Activated naive CD8-positive, alpha-beta T cell (primary cell): ENCODE data around the gene PAPOLA.
"Not testable (repeated sequence)": the region's sequence is repeated elsewhere in the genome, so short reads cannot be mapped to it uniquely, and the experiment has no call there.

Experiments
- H3K27ac Mint-ChIP-seq: one replicate; pipeline ENCODE4 v1.8.0; 2021; ENCODE audit warnings: mixed read lengths
- H3K27me3 Mint-ChIP-seq: one replicate; pipeline ENCODE4 v1.8.0; 2021; ENCODE audit warnings: mixed read lengths
- H3K36me3 Mint-ChIP-seq: one replicate; pipeline ENCODE4 v1.8.0; 2021; ENCODE audit warnings: mixed read lengths
- H3K4me1 Mint-ChIP-seq: one replicate; pipeline ENCODE4 v1.8.0; 2021; ENCODE audit warnings: low read depth, mixed read lengths
- H3K4me3 Mint-ChIP-seq: one replicate; pipeline ENCODE4 v1.8.0; 2021; ENCODE audit warnings: mild to moderate bottlenecking, mixed read lengths
- H3K9me3 Mint-ChIP-seq: one replicate; pipeline ENCODE4 v1.8.0; 2021; ENCODE audit warnings: low read depth, mixed read lengths

PAPOLA gene

DNA sequence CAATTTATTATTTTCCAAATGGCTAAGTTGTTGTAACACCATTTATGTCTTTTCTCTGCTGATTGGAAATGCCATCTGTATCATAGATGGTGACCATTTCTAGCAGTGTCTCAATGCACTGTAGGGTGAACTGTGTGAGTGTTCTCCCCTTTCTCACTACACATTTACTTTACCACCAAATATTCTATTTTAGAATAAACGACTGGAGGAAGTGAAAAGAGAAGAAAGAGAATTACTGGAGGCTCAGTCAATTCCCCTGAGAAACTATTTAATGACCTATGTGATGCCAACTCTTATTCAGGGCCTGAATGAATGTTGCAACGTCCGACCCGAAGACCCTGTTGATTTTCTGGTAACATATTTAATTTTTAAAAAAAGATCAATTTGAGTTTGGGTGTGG lies 15.5 kb upstream of the PAPOLA start:
- H3K27me3 Mint-ChIP-seq: peaks cover 7% of the 10 kb centered on the region
- H3K4me3 Mint-ChIP-seq: no peak overlapping the region
- H3K9me3 Mint-ChIP-seq: no peaks in the 10 kb centered on the region
- H3K27ac Mint-ChIP-seq: no peak overlapping the region
- no peaks in the 10 kb centered on the region for H3K4me1 Mint-ChIP-seq
- H3K36me3 Mint-ChIP-seq: no peaks in the 10 kb centered on the region

DNA sequence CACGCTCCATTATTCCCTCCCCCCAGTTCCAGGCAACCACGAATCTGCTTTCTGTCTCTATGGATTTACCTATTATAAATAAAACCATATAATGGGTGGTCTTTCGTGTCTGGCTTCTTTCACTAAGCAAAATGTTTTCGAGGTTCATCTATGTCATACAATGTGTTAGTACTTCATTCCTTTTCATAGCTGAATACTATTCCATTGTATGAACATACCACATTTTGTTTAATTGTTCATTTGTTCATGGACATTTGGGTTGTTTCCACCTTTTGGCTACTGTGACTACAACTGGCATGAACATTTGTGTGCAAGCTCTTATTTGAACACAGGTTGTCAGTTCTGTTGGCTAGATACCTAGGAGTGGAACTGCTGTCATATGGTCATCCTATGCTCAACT lies 12.9 kb upstream of the PAPOLA start:
- no peak overlapping the region for H3K27ac Mint-ChIP-seq
- H3K36me3 Mint-ChIP-seq: no peaks in the 10 kb centered on the region
- H3K4me1 Mint-ChIP-seq: peaks cover 3% of the 10 kb centered on the region
- H3K27me3 Mint-ChIP-seq: peaks cover 9% of the 10 kb centered on the region
- no peaks in the 10 kb centered on the region for H3K9me3 Mint-ChIP-seq
- H3K4me3 Mint-ChIP-seq: no peak overlapping the region

DNA sequence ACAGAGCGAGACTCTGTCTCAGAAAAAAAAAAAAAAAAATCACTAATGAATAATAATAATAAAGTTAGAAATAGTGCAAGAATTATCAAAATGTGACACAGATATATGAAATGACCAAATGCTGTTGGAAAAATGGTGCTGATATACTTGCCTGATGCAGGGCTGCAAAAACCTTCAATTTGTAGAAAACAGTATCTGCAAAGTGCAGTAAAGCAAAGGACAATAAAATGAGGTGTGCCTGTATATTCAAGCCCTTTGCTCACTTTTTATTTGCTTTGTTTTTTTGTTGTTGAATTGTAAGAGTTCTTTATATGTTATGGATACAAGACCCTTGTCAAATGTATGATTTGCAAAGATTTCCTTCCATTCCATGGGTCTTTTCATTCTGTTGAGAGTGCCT lies 9.0 kb upstream of the PAPOLA start:
- H3K4me3 Mint-ChIP-seq: no peak overlapping the region
- peaks cover 17% of the 10 kb centered on the region for H3K27me3 Mint-ChIP-seq
- H3K9me3 Mint-ChIP-seq: no peaks in the 10 kb centered on the region
- H3K27ac Mint-ChIP-seq: no peak overlapping the region
- peaks cover 7% of the 10 kb centered on the region for H3K4me1 Mint-ChIP-seq
- H3K36me3 Mint-ChIP-seq: peaks cover 3% of the 10 kb centered on the region

DNA sequence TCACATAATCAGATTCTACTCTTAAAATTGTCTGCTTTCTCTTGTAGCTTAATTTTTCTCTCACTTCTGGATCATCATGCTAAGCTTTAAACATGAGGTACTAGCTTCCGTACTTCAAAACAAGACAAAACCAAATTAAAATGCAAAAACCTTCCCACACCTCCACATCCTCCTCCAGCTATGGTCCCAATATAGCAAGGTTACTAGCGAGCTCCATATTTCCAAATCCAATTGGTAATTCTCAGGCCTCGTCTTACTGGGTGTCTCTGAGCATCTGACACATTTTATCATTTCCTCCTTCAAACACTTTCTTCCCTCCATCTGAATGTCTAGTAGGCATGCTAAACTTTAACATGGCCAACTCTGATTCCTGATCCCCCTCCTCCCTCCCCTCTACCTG lies 7.9 kb upstream of the PAPOLA start:
- Mint-ChIP-seq H3K27me3 (peaks cover 15% of the 10 kb centered on the region), H3K4me1 (peaks cover 7% of the 10 kb centered on the region), H3K27ac (no peak overlapping the region), H3K9me3 (no peaks in the 10 kb centered on the region), H3K4me3 (no peak overlapping the region), H3K36me3 (peaks cover 3% of the 10 kb centered on the region)

DNA sequence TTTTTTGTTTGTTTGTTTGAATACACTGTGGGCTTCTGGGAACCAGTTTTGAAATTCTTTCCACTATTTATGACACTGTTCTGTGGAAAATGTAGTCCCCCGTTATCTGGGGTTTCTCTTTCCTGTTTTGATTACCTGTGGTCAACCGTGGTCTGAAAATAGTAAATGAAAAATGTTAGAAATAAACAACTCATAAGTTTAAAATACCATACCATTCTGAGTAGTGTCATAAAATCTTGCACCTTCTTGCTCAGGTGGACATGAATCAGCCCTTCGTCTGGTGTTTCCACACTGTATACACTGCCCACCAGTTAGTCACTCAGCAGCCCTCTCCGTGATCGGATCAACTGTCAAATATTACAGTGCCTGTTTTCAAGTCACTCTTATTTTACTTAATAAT lies 5.1 kb upstream of the PAPOLA start:
- Mint-ChIP-seq H3K4me1 (peaks cover 14% of the 10 kb centered on the region), H3K36me3 (peaks cover 3% of the 10 kb centered on the region), H3K4me3 (no peak overlapping the region), H3K9me3 (no peaks in the 10 kb centered on the region), H3K27ac (no peak overlapping the region), H3K27me3 (peaks cover 11% of the 10 kb centered on the region)

DNA sequence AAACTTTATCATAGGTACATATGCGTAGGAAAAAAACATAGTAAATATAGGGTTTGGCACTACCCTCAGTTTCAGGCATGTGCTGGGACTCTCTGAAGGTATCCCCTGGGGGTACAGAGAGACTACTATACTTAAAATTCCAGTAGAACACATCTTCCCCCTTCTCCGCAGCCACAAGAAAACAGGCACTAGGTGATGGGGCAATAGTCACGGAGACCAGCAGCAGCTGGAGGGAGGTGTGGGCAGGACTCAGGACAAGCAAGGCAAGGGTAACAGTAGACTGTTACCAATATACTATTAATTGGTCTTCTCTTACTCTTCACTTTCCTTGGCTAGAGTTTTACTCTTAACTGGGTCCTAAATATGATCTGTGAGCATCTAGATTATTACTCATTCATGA lies 4.6 kb upstream of the PAPOLA start:
- H3K27me3 Mint-ChIP-seq: peaks cover 10% of the 10 kb centered on the region
- no peak overlapping the region for H3K27ac Mint-ChIP-seq
- peaks cover 3% of the 10 kb centered on the region for H3K36me3 Mint-ChIP-seq
- H3K4me3 Mint-ChIP-seq: no peak overlapping the region
- no peaks in the 10 kb centered on the region for H3K9me3 Mint-ChIP-seq
- peaks cover 14% of the 10 kb centered on the region for H3K4me1 Mint-ChIP-seq

DNA sequence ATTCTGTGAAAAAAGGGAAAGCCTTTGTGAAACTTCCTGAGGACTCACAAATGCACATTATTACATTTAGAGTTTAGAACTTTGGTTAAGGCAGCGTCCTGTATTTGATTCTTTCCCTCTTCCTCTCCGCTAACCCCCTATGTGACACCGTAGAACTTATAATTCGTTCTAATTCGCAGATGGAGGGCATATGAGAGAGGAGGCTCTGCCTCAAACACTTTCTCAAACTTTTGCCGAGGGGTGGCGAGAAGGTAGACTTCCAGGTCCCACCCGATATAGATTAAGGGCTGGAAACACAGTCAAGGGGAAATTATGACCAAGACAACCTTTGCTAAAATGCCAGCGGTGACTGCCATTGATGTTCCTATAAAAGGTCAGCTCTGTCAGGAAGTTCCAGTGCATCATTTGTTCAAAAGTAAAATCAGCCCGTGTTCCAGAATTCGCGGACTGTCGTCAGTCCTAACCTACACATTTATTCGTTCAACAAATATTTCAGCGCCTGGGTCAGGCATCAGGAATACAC lies 904 bp upstream of the PAPOLA start:
- Mint-ChIP-seq H3K36me3 (peaks cover 7% of the 10 kb centered on the region), H3K27me3 (peaks cover 2% of the 10 kb centered on the region), H3K27ac (peak overlapping the region; percentile 98), H3K9me3 (no peaks in the 10 kb centered on the region), H3K4me3 (peak overlapping the region; percentile 100), H3K4me1 (peaks cover 41% of the 10 kb centered on the region)

DNA sequence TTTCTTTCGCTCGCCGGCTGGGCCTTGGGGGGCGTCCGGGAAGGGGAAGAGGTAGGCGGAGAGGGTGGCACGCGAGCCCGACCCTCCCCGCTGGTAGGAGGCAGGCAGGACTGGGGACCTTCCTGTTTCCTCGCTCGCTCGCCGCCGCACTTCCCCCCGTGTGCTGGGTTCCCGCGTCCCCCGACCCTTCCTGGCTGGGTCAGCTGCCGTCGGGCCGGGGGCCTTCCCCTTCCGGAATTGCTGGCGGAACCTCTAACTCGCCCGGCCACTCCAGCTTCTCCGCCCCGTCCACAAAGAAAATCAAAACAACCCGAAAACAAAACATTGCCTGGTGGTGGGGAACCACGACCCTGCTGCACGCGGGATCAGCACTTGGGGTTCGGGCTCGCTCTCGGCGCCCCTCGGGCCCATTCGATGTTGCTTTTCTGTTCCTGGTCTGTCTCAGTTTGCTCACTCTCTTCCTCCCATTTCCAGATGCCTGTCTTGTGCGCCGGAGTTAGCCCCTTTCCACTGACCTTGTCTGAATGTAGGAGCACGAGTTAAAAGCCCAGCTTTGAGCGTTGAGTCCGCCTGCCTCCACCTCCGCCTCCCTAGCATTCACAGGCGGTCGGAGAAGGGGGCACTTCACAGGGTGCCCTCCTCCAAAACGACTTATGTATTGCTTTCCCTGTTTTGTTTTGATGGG lies 581 bp downstream of the PAPOLA start:
- peak overlapping the region; percentile 100 for H3K4me3 Mint-ChIP-seq
- no peaks in the 10 kb centered on the region for H3K9me3 Mint-ChIP-seq
- peaks cover 49% of the 10 kb centered on the region for H3K4me1 Mint-ChIP-seq
- peak overlapping the region; percentile 98 for H3K27ac Mint-ChIP-seq
- peaks cover 7% of the 10 kb centered on the region for H3K36me3 Mint-ChIP-seq
- peaks cover 2% of the 10 kb centered on the region for H3K27me3 Mint-ChIP-seq

DNA sequence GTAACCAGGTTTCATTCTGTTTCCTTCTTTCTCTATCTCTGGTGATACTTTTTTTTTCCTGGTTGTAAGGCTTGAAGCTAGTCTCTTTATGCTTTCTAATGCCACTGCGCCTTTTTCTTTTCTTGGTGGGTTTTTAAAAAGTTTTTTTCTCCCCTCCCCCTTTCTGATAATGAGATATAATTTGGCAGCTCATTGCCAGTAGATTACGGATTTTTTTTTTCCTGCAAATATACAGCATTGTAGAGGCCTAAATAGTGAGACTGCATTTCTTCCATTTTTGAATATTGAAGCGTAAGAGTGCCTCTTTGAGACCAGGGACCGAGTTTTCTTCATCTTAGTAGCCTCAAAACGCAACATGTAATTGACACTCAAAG lies 1.1 kb downstream of the PAPOLA start:
- H3K4me3 Mint-ChIP-seq: peak overlapping the region; percentile 100
- no peaks in the 10 kb centered on the region for H3K9me3 Mint-ChIP-seq
- peaks cover 54% of the 10 kb centered on the region for H3K4me1 Mint-ChIP-seq
- no peaks in the 10 kb centered on the region for H3K27me3 Mint-ChIP-seq
- peak overlapping the region; percentile 98 for H3K27ac Mint-ChIP-seq
- peaks cover 7% of the 10 kb centered on the region for H3K36me3 Mint-ChIP-seq

DNA sequence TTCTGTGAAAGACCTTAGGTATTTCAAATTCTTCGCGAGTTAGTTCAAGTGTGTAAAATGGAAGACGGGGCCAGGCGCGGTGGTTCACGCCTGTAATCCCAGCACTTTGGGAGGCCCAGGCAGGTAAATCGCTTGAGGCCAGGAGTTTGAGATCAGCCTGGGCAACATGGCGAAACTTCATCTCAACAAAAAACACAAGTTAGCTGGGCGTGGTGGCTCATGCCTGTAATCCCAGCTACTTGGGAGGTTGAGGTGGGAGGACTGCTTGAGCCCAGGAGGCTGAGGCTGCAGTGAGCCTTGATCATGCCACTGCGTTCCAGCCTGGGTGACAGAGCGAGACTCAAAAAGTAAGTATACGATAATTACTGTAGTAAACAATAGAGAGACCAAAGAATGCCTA lies 2.2 kb downstream of the PAPOLA start:
- peaks cover 63% of the 10 kb centered on the region for H3K4me1 Mint-ChIP-seq
- not testable (repeated sequence) for H3K36me3 Mint-ChIP-seq, H3K27me3 Mint-ChIP-seq, H3K9me3 Mint-ChIP-seq
- peak overlapping the region; percentile 100 for H3K4me3 Mint-ChIP-seq
- peak overlapping the region; percentile 83 for H3K27ac Mint-ChIP-seq

DNA sequence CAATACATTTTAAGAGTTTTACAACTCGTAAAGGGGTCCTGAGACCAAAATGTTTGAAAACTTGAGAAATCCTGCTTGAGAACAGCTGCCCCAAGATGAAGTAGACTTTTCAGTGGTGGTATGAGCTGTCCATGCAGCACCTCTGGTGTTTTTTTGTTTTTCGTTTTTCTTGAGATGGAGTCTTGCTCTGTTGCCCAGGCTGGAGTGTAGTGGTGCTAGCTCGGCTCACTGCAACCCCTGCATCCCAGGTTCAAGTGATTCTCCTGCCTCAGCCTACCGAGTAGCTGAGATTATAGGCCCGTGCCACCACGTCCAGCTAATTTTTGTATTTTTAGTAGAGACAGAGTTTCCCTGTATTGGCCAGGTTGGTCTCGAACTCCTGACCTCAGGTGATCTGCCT lies 5.5 kb downstream of the PAPOLA start:
- Mint-ChIP-seq H3K9me3 (no peaks in the 10 kb centered on the region), H3K36me3 (peaks cover 7% of the 10 kb centered on the region), H3K4me3 (peak overlapping the region; percentile 60), H3K4me1 (peaks cover 87% of the 10 kb centered on the region), H3K27ac (peak overlapping the region; percentile 76), H3K27me3 (no peaks in the 10 kb centered on the region)

DNA sequence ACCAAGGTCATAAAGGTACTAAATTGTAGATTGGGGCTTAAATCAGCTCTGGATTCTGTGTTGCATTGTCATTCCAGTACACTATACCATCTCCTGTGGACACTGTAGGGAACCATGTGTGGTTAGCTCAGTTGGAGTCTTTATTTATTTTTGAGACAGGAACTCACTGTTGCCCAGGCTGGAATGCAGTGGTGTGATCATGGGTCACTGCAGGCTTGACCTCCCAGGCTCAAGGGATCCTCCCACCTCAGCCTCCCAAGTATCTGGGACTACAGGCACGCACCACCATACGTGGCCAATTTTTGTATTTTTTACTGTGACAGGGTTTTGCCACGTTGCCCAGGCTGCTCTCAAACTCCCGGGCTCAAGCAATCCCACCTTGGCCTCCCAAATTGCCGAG lies 6.7 kb downstream of the PAPOLA start:
- Mint-ChIP-seq H3K27ac (no peak overlapping the region), H3K4me3 (peak overlapping the region; percentile 40), H3K36me3 (peaks cover 6% of the 10 kb centered on the region), H3K9me3 (no peaks in the 10 kb centered on the region), H3K27me3 (no peaks in the 10 kb centered on the region), H3K4me1 (peaks cover 90% of the 10 kb centered on the region)

DNA sequence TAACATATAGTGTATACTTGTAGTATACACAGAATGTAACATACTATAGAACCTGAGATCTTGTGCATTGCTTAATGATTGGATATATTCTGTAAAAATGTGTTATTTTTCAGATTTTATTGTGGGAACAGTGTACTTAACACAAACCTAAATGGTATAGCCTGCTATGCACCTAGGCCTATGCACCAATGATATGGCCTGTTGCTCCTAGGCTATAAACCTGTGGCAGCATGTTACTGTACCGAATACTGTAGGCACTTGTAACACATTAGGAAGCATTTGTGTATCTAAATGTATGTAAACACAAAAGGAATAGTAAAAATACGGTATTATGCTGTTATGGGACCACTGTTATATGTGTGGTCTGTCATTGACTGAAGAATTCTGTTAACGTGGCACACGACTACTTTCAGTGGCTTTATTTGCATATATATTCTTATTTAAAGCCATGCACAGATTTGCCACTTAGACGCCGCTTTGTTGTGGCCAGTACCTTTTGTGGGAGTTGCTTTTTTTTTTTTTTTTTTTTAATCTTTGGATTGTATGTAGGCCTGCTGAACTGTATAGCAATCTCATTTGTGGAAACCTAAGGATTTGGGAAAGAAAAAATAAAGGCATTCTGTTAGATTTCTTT lies 7.4 kb downstream of the PAPOLA start:
- Mint-ChIP-seq H3K4me3 (peak overlapping the region; percentile 25), H3K27me3 (no peaks in the 10 kb centered on the region), H3K4me1 (peaks cover 90% of the 10 kb centered on the region), H3K9me3 (no peaks in the 10 kb centered on the region), H3K36me3 (peaks cover 2% of the 10 kb centered on the region), H3K27ac (peak overlapping the region; percentile 46)

DNA sequence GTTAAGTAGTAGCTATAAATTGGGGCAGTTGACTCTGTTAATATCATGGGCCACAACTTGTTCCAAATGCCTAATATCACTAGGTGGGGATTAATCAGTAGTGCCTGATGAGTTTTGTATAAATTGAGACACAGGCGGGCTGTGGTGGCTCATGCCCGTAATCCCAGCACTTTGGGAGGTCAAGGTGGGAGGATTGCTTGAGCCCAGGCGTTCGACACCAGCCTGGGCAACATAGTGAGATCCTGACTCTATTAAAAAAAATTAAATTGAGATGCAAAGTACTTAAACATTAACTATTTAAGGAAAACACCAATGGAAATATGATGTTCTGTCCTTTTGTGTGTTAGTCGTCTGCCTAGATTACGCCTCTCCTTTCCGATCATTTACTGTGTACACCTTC lies 9.0 kb downstream of the PAPOLA start:
- no peaks in the 10 kb centered on the region for H3K36me3 Mint-ChIP-seq
- H3K27ac Mint-ChIP-seq: peak overlapping the region; percentile 52
- H3K9me3 Mint-ChIP-seq: no peaks in the 10 kb centered on the region
- H3K27me3 Mint-ChIP-seq: no peaks in the 10 kb centered on the region
- H3K4me3 Mint-ChIP-seq: peak overlapping the region; percentile 17
- H3K4me1 Mint-ChIP-seq: peaks cover 89% of the 10 kb centered on the region

DNA sequence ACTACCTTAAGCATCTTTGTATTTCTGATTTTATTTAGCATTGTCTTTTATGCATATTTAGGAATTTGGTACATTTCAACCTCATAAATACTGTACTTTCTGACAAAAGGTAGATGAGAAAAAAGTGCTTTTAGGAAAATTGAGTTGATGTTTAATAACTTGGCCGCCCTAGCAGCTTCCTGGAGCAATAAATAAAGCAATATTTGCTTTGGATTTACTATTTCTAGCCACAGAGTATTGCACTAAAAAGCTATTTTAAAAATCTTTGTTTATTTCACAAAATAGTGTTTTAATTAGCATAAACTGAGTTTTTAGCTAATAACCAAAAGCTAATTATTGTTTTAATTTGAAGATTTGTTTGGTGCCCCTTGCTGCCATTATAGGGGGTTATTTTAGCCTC lies 9.5 kb downstream of the PAPOLA start:
- Mint-ChIP-seq H3K27ac (peak overlapping the region; percentile 52), H3K9me3 (no peaks in the 10 kb centered on the region), H3K36me3 (no peaks in the 10 kb centered on the region), H3K4me1 (peaks cover 87% of the 10 kb centered on the region), H3K27me3 (no peaks in the 10 kb centered on the region), H3K4me3 (peak overlapping the region; percentile 17)

DNA sequence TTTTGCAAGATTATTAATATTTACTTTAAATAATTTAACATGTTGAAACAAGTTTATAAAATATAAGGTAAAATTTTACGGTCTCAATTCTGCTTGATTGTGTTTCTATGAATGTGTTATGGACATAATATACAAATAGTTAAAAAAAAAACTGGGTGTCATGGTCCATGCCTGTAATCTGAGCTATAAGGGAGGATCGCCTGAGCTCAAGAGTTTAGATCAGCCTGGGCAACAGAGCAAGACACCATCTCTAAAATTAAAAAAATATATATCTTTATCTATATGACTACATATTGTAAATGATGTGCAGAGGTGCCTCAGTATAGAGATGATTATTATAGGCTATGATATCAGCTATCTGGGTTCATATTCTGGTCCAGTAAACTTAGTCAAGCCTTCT lies 9.9 kb downstream of the PAPOLA start:
- Mint-ChIP-seq H3K27me3 (no peaks in the 10 kb centered on the region), H3K9me3 (no peaks in the 10 kb centered on the region), H3K36me3 (no peaks in the 10 kb centered on the region), H3K4me1 (peaks cover 88% of the 10 kb centered on the region), H3K4me3 (peak overlapping the region; percentile 12), H3K27ac (no peak overlapping the region)
